GM12801 (cell line): ENCODE results near the gene PTPRG.

Experiments
- TF ChIP-seq, protein P1 (sequence below): IDR thresholded peaks from one replicate; pipeline ENCODE4 v1.5.1; 2011; ENCODE audit warnings: control low read depth; ENCODE audit not compliant: insufficient read length; ENCODE audit errors: extremely low read depth

The PTPRG gene

DNA sequence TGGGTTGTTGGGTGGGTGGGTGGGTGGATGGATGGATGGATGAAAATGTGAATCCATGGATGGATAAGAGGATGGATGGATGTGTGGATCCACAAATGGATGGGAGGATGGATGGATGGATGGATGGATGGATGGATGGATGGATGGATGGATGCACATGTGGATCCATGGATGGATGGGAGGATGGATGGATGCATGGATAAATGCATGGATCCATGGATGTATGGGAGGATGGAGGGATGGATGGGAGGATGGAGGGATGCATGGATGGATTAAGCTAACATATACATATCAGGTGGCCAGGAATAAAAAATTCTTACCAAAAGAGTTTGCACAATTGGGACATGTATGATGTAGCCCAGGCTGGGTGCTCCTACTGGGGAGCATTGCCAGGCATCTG is 616.7 kb downstream of the PTPRG start:
- TF ChIP-seq, protein P1, sequence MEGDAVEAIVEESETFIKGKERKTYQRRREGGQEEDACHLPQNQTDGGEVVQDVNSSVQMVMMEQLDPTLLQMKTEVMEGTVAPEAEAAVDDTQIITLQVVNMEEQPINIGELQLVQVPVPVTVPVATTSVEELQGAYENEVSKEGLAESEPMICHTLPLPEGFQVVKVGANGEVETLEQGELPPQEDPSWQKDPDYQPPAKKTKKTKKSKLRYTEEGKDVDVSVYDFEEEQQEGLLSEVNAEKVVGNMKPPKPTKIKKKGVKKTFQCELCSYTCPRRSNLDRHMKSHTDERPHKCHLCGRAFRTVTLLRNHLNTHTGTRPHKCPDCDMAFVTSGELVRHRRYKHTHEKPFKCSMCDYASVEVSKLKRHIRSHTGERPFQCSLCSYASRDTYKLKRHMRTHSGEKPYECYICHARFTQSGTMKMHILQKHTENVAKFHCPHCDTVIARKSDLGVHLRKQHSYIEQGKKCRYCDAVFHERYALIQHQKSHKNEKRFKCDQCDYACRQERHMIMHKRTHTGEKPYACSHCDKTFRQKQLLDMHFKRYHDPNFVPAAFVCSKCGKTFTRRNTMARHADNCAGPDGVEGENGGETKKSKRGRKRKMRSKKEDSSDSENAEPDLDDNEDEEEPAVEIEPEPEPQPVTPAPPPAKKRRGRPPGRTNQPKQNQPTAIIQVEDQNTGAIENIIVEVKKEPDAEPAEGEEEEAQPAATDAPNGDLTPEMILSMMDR: no peak

DNA sequence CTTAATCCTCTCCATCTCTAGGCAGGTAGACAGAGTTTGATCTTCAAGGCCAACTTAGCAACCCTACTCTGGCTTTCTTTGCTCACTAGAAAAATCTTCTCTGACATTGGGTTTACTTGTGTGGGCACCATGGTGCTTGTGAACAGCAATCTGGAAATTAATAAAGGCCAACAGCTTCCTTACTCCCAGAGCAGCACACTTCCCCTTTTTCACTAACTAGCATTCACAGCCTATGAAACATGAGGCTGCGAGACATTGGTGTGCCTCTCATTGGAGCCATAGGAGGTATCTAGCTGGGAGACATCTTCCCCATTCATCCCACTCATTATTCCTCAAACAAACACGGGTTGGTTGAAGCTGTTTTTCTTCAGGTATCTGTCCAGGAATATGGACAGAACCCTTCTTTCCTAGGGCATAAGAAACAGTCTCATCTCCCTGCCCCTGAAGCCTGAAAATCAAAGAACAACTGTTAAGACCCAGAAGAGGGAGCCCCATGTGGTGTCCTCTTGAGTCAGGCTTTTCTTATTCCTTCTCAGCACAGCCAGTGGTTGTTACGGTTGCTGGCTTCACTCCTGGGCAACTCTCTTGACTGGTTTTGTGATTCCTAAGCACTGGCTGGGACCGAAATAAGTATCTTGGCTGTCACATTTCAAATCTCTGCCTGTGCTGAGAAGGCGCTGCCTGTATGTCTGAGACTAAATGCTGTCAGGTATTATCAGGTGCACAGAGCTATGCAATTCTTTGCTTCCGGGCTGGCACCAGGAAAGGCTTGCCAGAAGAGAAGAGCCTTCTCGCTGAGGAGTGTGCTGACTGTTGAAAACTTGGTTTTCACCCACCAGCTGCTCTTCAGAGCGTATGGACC is 617.6 kb downstream of the PTPRG start:
- TF ChIP-seq, protein P1: no peak

DNA sequence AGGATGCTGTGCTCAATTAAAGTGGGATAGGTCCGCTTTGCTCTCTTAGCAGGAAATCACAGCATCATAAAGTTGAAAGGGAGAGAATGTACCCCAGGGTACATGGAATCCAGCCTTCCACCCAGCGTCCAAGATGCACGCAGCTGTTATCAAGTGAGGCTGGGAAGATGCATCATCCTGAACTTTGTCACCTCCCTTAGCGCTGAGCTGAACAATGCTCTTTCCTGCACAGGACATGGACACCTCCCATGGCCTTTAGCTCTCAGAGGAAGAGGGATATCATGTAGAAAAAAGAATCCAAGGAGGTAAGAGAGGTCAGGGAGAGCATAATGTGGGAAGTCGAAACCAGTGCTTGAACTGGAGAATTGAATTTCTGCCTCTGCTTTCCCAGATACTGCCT is 619.1 kb downstream of the PTPRG start:
- TF ChIP-seq, protein P1: no peak

DNA sequence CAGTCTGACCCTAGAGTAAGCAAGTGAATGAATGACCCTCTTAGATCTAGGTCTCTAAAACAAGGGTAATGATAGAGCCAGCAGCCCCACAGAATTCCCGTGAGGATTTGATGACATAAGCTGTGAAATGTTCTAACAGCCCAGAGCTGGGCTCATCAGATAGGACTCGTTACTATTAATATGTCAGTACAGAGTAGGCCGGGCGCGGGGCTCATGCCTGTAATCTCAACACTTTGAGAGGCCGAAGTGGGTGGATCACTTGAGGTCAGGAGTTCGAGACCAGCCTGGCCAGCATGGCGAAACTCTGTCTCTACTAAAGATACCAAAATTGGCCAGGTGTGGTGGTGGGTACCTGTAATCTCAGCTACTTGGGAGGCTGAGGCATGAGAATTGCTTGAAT is 621.7 kb downstream of the PTPRG start:
- TF ChIP-seq, protein P1: no peak

DNA sequence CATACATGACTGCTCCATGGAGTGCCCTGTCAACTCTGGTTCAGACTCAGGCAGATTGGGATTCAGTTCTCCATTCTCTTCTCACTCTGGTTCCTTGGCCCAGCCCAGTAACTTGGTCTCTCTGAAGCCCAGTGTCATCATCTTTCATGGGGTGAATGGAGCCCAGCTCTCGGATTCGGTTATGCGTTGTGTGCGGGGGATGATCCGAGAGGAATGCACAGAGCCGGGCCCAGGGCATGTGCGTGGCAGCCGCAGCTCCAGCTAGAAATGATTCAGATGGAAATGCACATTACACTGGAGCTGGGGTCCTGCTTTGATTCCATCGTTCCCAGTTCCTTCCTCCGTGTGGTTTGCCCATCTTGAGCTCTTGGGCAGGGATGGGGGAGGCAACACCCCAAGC is 622.6 kb downstream of the PTPRG start:
- TF ChIP-seq, protein P1: no peak

DNA sequence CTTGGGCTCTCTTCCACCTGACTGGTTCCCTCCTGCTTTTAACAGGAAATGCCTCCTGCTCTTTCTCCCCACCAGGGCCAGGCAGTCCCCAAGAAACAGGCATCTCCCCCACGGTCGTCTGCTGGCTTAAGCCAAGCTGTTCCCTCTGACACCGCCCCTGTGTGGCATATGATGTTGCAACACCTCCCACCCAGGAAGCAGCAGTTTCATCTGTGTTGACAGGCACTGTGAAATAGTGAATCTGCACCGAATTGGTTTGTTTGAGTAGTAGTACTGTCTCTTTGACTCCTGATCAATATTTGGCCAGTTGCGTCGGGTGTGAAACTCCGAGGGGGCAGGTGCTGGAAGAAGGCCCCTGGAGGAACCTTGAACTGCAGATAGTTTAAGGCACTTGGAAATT is 623.2 kb downstream of the PTPRG start:
- TF ChIP-seq, protein P1: no peak

DNA sequence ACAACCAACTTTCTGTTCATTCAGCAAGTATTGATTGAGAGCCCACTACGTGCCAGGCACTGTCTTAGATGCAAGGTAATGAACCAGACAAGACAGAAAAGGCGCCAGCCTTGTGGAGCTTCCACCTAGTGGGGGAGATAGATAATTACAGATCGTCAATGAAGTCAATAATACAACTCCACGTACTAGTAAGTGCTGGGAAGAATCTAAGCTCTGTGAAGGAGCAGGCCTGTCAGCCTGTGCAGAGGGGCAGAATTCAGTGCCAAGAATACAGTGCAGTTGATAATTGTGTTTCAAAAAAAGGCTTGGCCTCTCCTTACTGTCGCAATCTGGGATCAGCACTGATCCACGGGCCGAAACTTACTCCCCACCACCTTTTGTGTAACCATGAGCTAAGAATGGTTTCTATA is 625.7 kb downstream of the PTPRG start:
- TF ChIP-seq, protein P1: no peak
